ENCODE data around the gene CDH16.

Gene CDH16

GRCh38 chr16:66914541-66914940 lies 4.1 kb downstream of the CDH16 start:
- H3K27me3 ChIP-seq (ENCODE audit: insufficient read depth, low read length, poor library complexity, severe bottlenecking), result no peaks in the 10 kb centered on the region
- H3K79me2 ChIP-seq (ENCODE audit: insufficient read depth, low read length), result no peaks in the 10 kb centered on the region
- H3K9me2 ChIP-seq (replicated peaks; ENCODE audit: low read depth, low read length), result no peaks in the 10 kb centered on the region
- no peaks in the 10 kb centered on the region for H3K9me3 ChIP-seq (ENCODE audit: insufficient read depth, low read depth, low read length)
- no peaks in the 10 kb centered on the region for H3K4me1 ChIP-seq (ENCODE audit: insufficient read depth, low read length, poor library complexity, severe bottlenecking)
- no peak for TF ChIP-seq EZH2phosphoT487 (IDR thresholded peaks at IDR 0.05; ENCODE audit: borderline replicate concordance)
- TF ChIP-seq, protein P1, sequence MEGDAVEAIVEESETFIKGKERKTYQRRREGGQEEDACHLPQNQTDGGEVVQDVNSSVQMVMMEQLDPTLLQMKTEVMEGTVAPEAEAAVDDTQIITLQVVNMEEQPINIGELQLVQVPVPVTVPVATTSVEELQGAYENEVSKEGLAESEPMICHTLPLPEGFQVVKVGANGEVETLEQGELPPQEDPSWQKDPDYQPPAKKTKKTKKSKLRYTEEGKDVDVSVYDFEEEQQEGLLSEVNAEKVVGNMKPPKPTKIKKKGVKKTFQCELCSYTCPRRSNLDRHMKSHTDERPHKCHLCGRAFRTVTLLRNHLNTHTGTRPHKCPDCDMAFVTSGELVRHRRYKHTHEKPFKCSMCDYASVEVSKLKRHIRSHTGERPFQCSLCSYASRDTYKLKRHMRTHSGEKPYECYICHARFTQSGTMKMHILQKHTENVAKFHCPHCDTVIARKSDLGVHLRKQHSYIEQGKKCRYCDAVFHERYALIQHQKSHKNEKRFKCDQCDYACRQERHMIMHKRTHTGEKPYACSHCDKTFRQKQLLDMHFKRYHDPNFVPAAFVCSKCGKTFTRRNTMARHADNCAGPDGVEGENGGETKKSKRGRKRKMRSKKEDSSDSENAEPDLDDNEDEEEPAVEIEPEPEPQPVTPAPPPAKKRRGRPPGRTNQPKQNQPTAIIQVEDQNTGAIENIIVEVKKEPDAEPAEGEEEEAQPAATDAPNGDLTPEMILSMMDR (conservative IDR thresholded peaks at IDR 0.05; ENCODE audit: low read length), result no peak
- no peaks in the 10 kb centered on the region for H3F3A ChIP-seq (ENCODE audit: low read depth)
- H3K4me3 ChIP-seq (ENCODE audit: low read length, poor library complexity, severe bottlenecking), result no peak overlapping the region
- H3K4me2 ChIP-seq (ENCODE audit: low read depth, low read length, poor library complexity, severe bottlenecking), result no peak overlapping the region
- H2AFZ ChIP-seq (ENCODE audit: low read length), result no peak overlapping the region
- H3K36me3 ChIP-seq (ENCODE audit: insufficient read depth, low read length), result no peaks in the 10 kb centered on the region
- no peaks in the 10 kb centered on the region for H4K20me1 ChIP-seq (ENCODE audit: insufficient read depth, low read length, poor library complexity, severe bottlenecking)
- no peak overlapping the region for H3K9ac ChIP-seq (ENCODE audit: low read depth, low read length, poor library complexity, severe bottlenecking)

DNA sequence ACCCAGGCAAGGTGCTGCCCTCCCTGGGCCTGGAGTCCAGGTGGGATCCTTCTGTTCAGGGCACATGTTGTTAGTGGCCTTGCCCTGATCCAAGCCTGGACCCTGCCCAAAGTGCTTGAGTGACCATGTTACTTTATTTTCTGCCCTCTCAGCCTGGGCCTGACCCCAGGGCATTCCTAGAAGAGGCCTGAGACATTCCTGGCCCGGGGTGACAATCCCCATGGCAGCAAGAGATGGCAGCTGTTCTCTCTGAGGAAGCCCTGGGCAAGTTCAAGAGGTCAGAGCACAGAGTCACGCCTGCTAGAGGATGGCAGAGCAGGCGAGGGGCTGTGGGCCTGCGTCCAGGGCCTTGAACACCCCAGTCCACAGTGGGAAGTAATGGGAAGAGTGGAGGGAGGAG lies 5.0 kb downstream of the CDH16 start:
- Histone ChIP-seq H3K9ac (ENCODE audit: low read depth, low read length, poor library complexity, severe bottlenecking) (no peak overlapping the region), H4K20me1 (ENCODE audit: insufficient read depth, low read length, poor library complexity, severe bottlenecking) (no peaks in the 10 kb centered on the region), H3K4me3 (ENCODE audit: low read length, poor library complexity, severe bottlenecking) (no peak overlapping the region), H3K9me3 (ENCODE audit: insufficient read depth, low read depth, low read length) (no peaks in the 10 kb centered on the region), H3K4me1 (ENCODE audit: insufficient read depth, low read length, poor library complexity, severe bottlenecking) (no peaks in the 10 kb centered on the region), H3K79me2 (ENCODE audit: insufficient read depth, low read length) (no peaks in the 10 kb centered on the region), H3K27me3 (ENCODE audit: insufficient read depth, low read length, poor library complexity, severe bottlenecking) (no peaks in the 10 kb centered on the region), H3F3A (ENCODE audit: low read depth) (no peaks in the 10 kb centered on the region), H2AFZ (ENCODE audit: low read length) (no peak overlapping the region), H3K36me3 (ENCODE audit: insufficient read depth, low read length) (no peaks in the 10 kb centered on the region), H3K9me2 (replicated peaks; ENCODE audit: low read depth, low read length) (no peaks in the 10 kb centered on the region), H3K4me2 (ENCODE audit: low read depth, low read length, poor library complexity, severe bottlenecking) (no peak overlapping the region)
- TF ChIP-seq EZH2phosphoT487 (IDR thresholded peaks at IDR 0.05; ENCODE audit: borderline replicate concordance), result no peak
- TF ChIP-seq, protein P1 (conservative IDR thresholded peaks at IDR 0.05; ENCODE audit: low read length), result no peak

DNA sequence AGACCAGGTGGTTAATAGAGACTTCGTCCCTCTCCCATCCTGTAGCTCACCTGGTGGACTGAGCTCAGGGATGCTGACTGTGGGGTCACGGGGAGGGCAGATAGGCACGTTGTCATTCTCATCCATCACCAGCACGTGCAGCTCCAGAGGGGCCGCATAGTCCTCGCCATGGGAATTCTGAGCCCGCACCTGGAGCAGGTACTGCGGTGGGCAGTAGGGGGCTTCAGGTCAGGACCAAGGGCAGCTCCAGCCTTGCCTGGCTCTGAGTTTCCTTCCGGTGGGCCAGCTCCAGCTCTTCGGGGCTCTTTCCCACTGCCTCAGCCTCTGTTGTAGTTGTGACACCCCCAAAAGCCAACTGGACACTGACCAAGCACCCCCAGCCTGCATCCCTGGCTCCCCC lies 5.6 kb downstream of the CDH16 start:
- Histone ChIP-seq H3F3A (ENCODE audit: low read depth) (no peaks in the 10 kb centered on the region), H3K4me2 (ENCODE audit: low read depth, low read length, poor library complexity, severe bottlenecking) (no peak overlapping the region), H3K79me2 (ENCODE audit: insufficient read depth, low read length) (no peaks in the 10 kb centered on the region), H3K9me2 (replicated peaks; ENCODE audit: low read depth, low read length) (no peaks in the 10 kb centered on the region), H2AFZ (ENCODE audit: low read length) (no peak overlapping the region), H3K4me1 (ENCODE audit: insufficient read depth, low read length, poor library complexity, severe bottlenecking) (no peaks in the 10 kb centered on the region), H3K9ac (ENCODE audit: low read depth, low read length, poor library complexity, severe bottlenecking) (no peak overlapping the region), H3K36me3 (ENCODE audit: insufficient read depth, low read length) (no peaks in the 10 kb centered on the region), H4K20me1 (ENCODE audit: insufficient read depth, low read length, poor library complexity, severe bottlenecking) (no peaks in the 10 kb centered on the region), H3K9me3 (ENCODE audit: insufficient read depth, low read depth, low read length) (no peaks in the 10 kb centered on the region), H3K4me3 (ENCODE audit: low read length, poor library complexity, severe bottlenecking) (no peak overlapping the region), H3K27me3 (ENCODE audit: insufficient read depth, low read length, poor library complexity, severe bottlenecking) (no peaks in the 10 kb centered on the region)
- TF ChIP-seq EZH2phosphoT487 (IDR thresholded peaks at IDR 0.05; ENCODE audit: borderline replicate concordance), result no peak
- TF ChIP-seq, protein P1 (conservative IDR thresholded peaks at IDR 0.05; ENCODE audit: low read length), result no peak

Measured in Loucy (cell line).